ENCODE results near the gene STXBP6. TPM values are rescaled to one million over a fixed set of nuclear protein-coding genes. Genes with fewer than 3 reads are reported as not detected.

STXBP6 gene
- total and polyA plus RNA-seq, 2 of the 13 experiments (the other 11 are each of a cell fraction or from before 2014, with no cell fraction given), result 35.3 to 42.8 TPM

- TF ChIP-seq PBX2 (CRISPR knock-in tag; IDR thresholded peaks at IDR 0.05), result no peak
- no peak for TF ChIP-seq ZNF841 (CRISPR knock-in tag; IDR thresholded peaks at IDR 0.05; ENCODE audit: borderline replicate concordance)
- 0 out of 2 replicates have a peak, but pooled peaks have one; percentile 65 for TF ChIP-seq ZNF503 (CRISPR knock-in tag; IDR thresholded peaks at IDR 0.05)
- no peak for TF ChIP-seq ZNF138 (CRISPR knock-in tag; IDR thresholded peaks at IDR 0.05; ENCODE audit: low read depth)
- TF ChIP-seq TCF7 (IDR thresholded peaks at IDR 0.05; ENCODE audit: low read depth), result peak; percentile 9; the same call in 1 of the 2 replicates
- TF ChIP-seq ZNF615 (CRISPR knock-in tag; IDR thresholded peaks at IDR 0.05; ENCODE audit: borderline replicate concordance), result no peak
- no peak for TF ChIP-seq KLF12 (CRISPR knock-in tag; IDR thresholded peaks at IDR 0.05; ENCODE audit: borderline replicate concordance)
- no peak for TF ChIP-seq HMGA1 (CRISPR knock-in tag; conservative IDR thresholded peaks at IDR 0.05)
- no peak for TF ChIP-seq PHF8 (CRISPR knock-in tag; IDR thresholded peaks at IDR 0.05)
- no peak for TF ChIP-seq ZBTB4 (CRISPR knock-in tag; IDR thresholded peaks at IDR 0.05; ENCODE audit: borderline replicate concordance)
- no peak for TF ChIP-seq ZNF883 (CRISPR knock-in tag; IDR thresholded peaks at IDR 0.05; ENCODE audit: not compliant biosample characterization)
- no peak for TF ChIP-seq FOXP1 (IDR thresholded peaks at IDR 0.05)
- peak; percentile 33; the same call in 1 of the 2 replicates for TF ChIP-seq FOXP1 (CRISPR knock-in tag; IDR thresholded peaks at IDR 0.05)
- TF ChIP-seq BRCA1 (CRISPR knock-in tag; IDR thresholded peaks at IDR 0.05), result no peak
- TF ChIP-seq SIN3A (IDR thresholded peaks at IDR 0.05; ENCODE audit: borderline replicate concordance, low read depth, low read length), result no peak
- peak; percentile 78 for TF ChIP-seq FOXA3 (CRISPR knock-in tag; IDR thresholded peaks at IDR 0.05)
- peak in 1 of 2 experiments; percentile 39; a peak in 1 of 4 replicates for TF ChIP-seq EP300 (IDR thresholded peaks at IDR 0.05; ENCODE audit: low read depth in 2 of 2, low read length in 2 of 2)
- TF ChIP-seq EP300 (CRISPR knock-in tag; IDR thresholded peaks at IDR 0.05; ENCODE audit: borderline replicate concordance), result no peak
- TF ChIP-seq ZNF704 (CRISPR knock-in tag; IDR thresholded peaks at IDR 0.05; ENCODE audit: borderline replicate concordance), result no peak
Observed at GRCh38 chr14:24915958-24916595, 133.9 kb downstream of the STXBP6 start (continued).

All from HepG2 (cell line).